Spleen (tissue), 7 donors: ENCODE measurements around the gene MRPL19.

ENCODE experiments used
- POLR2A ChIP-seq, 3 donors: fragments of 450-650 bp; IDR thresholded peaks; one replicate each; pipeline ENCODE4 v1.5.1; 2017; ENCODE audit warnings: antibody characterized with exemption in 3 of 3, mild to moderate bottlenecking in 1 of 3
- TF ChIP-seq, protein P1 (sequence below), 11 experiments: fragments of 200-600 bp in 7 of 11; fragments of 450-650 bp in 4 of 11; sonication (generic) in 4 of 11; IDR thresholded peaks in 8 of 11; conservative IDR thresholded peaks in 3 of 11; 1 replicate in 7 of 11; 2 replicates in 4 of 11; pipeline versions ENCODE4 v1.4.0 to v1.8.0; 2016 to 2021; ENCODE audit warnings: antibody characterized with exemption in 11 of 11, inconsistent platforms in 4 of 11, mild to moderate bottlenecking in 1 of 11
- donor health status: DM: no; HTN: no; CAD: no; lungs with moderate emphysema.
- donor health status: DM: no; HTN: no; CAD: no.
- donor health status: DM: no; HTN: no; CAD: no.

- TF ChIP-seq, protein P1, sequence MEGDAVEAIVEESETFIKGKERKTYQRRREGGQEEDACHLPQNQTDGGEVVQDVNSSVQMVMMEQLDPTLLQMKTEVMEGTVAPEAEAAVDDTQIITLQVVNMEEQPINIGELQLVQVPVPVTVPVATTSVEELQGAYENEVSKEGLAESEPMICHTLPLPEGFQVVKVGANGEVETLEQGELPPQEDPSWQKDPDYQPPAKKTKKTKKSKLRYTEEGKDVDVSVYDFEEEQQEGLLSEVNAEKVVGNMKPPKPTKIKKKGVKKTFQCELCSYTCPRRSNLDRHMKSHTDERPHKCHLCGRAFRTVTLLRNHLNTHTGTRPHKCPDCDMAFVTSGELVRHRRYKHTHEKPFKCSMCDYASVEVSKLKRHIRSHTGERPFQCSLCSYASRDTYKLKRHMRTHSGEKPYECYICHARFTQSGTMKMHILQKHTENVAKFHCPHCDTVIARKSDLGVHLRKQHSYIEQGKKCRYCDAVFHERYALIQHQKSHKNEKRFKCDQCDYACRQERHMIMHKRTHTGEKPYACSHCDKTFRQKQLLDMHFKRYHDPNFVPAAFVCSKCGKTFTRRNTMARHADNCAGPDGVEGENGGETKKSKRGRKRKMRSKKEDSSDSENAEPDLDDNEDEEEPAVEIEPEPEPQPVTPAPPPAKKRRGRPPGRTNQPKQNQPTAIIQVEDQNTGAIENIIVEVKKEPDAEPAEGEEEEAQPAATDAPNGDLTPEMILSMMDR (IDR thresholded peaks at IDR 0.05 in 8 of 11, conservative IDR thresholded peaks at IDR 0.05 in 3 of 11): no peak
- no peak for TF ChIP-seq POLR2A (IDR thresholded peaks at IDR 0.05)
Observed at GRCh38 chr2:75710220-75710576, 63.6 kb downstream of the MRPL19 start.
